Tibial artery (tissue), 4 donors: Measurements from ENCODE around the gene RUNX2.

ENCODE experiments used
- DNase-seq, 2 donors: peaks; one replicate each; pipeline ENCODE4 v3.0.0-alpha.2; 2019
- H3K27ac ChIP-seq, 2 donors: fragments of 200-600 bp; sonication (generic) in 1 of 2; 1 replicate in 1 of 2; 2 replicates in 1 of 2; pipeline ENCODE4 v1.5.1; 2018 to 2019; ENCODE audit warnings: mild to moderate bottlenecking in 1 of 2
- H3K27me3 ChIP-seq, 2 donors: fragments of 200-600 bp; sonication (generic) in 1 of 2; one replicate each; pipeline versions ENCODE4 v1.5.1 to v1.6.0; 2016 to 2019
- H3K36me3 ChIP-seq, 3 donors: fragments of 200-600 bp; sonication (generic) in 2 of 3; one replicate each; pipeline ENCODE4 v1.5.1; 2016 to 2019; ENCODE audit warnings: mild to moderate bottlenecking in 2 of 3
- H3K4me1 ChIP-seq, 4 donors: fragments of 200-600 bp; sonication (generic) in 2 of 4; 1 replicate in 3 of 4; 2 replicates in 1 of 4; pipeline ENCODE4 v1.5.1; 2016 to 2019
- H3K4me3 ChIP-seq, 2 donors: fragments of 200-600 bp; sonication (generic) in 1 of 2; 1 replicate in 1 of 2; 2 replicates in 1 of 2; pipeline ENCODE4 v1.5.1; 2018 to 2019; ENCODE audit warnings: mild to moderate bottlenecking in 2 of 2
- H3K9me3 ChIP-seq, 3 donors: fragments of 200-600 bp; sonication (generic) in 1 of 3; one replicate each; pipeline ENCODE4 v1.5.1; 2016 to 2019
- intact Hi-C: fragments of 100-400 bp; cut with DNase I; formaldehyde crosslinking; loops from one replicate; pipeline ENCODE4 v1.15.0; 2023; ENCODE audit warnings: low total_unique reads
- TF ChIP-seq, protein P1 (sequence below), 2 experiments: fragments of 200-600 bp in 1 of 2; fragments of 450-650 bp in 1 of 2; IDR thresholded peaks; one replicate each; pipeline ENCODE4 v1.5.1; 2017 to 2019; ENCODE audit warnings: antibody characterized with exemption in 2 of 2, mild to moderate bottlenecking in 1 of 2, moderate library complexity in 1 of 2

The RUNX2 gene

DNA sequence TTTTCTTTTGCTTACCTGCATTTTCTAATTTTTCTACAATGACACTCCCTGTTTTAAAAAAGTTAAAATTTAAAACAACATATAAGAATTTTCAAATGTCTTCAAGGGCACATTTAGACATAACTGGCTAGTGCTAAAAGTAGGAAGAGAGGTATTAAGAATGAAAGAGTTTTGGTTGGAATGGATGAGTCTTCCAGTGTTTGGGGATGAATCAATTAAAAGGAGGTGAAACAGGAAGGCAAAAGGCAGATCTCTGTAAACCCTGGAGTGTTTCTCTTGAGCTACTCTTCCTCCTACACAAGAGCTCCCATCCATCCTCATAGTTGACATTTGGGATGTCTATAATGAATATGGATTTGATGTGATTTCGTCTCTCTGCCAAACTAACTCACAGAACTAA is 288.1 kb downstream of the RUNX2 start:
- Histone ChIP-seq H3K4me1 (no peaks in the 10 kb centered on the region), H3K36me3 (no peaks in the 10 kb centered on the region), H3K4me3 (no peak overlapping the region), H3K9me3 (no peaks in the 10 kb centered on the region), H3K27me3 (peaks cover 0 to 9% of the 10 kb centered on the region in 2 donors), H3K27ac (no peak overlapping the region)
- no peak for DNase-seq
- intact Hi-C loops = no loop called here
- TF ChIP-seq, protein P1, sequence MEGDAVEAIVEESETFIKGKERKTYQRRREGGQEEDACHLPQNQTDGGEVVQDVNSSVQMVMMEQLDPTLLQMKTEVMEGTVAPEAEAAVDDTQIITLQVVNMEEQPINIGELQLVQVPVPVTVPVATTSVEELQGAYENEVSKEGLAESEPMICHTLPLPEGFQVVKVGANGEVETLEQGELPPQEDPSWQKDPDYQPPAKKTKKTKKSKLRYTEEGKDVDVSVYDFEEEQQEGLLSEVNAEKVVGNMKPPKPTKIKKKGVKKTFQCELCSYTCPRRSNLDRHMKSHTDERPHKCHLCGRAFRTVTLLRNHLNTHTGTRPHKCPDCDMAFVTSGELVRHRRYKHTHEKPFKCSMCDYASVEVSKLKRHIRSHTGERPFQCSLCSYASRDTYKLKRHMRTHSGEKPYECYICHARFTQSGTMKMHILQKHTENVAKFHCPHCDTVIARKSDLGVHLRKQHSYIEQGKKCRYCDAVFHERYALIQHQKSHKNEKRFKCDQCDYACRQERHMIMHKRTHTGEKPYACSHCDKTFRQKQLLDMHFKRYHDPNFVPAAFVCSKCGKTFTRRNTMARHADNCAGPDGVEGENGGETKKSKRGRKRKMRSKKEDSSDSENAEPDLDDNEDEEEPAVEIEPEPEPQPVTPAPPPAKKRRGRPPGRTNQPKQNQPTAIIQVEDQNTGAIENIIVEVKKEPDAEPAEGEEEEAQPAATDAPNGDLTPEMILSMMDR (IDR thresholded peaks at IDR 0.05) = no peak

- DNase-seq = no peak
- H3K27ac ChIP-seq = no peak overlapping the region
- H3K4me1 ChIP-seq = no peaks in the 10 kb centered on the region
- peaks cover 0 to 9% of the 10 kb centered on the region in 2 donors for H3K27me3 ChIP-seq
- no peak overlapping the region for H3K4me3 ChIP-seq
- TF ChIP-seq, protein P1 (IDR thresholded peaks at IDR 0.05) = no peak
- intact Hi-C loops = no loop called here
- no peaks in the 10 kb centered on the region for H3K36me3 ChIP-seq
- no peaks in the 10 kb centered on the region for H3K9me3 ChIP-seq
These were observed 289.3 kb downstream of the RUNX2 start for GRCh38 chr6:45617441-45617840.

DNA sequence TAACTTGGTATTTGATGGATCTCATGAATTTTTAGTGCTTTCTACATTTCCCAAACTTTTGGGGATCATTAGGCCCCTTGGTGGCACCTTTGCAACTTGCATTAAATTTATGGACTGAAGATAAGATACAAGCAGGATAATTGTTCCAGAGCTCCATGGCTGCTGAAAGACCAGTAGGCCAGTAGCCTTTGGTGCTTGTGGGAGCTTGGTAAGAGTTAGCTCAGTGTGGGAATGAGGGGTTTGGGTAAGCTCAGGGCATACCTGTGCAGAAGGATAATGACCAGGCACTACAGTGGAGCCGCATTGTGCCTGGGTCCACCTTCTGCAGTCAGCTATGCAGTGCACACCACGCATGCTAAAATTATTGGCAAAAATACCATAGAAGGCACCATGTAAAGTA is 290.1 kb downstream of the RUNX2 start:
- TF ChIP-seq, protein P1 (IDR thresholded peaks at IDR 0.05) = no peak
- DNase-seq = no peak
- no peak overlapping the region for H3K27ac ChIP-seq
- H3K27me3 ChIP-seq = peaks cover 0 to 9% of the 10 kb centered on the region in 2 donors
- H3K4me1 ChIP-seq = no peaks in the 10 kb centered on the region
- intact Hi-C loops = no loop called here
- no peaks in the 10 kb centered on the region for H3K36me3 ChIP-seq
- H3K9me3 ChIP-seq = no peaks in the 10 kb centered on the region
- no peak overlapping the region for H3K4me3 ChIP-seq

DNA sequence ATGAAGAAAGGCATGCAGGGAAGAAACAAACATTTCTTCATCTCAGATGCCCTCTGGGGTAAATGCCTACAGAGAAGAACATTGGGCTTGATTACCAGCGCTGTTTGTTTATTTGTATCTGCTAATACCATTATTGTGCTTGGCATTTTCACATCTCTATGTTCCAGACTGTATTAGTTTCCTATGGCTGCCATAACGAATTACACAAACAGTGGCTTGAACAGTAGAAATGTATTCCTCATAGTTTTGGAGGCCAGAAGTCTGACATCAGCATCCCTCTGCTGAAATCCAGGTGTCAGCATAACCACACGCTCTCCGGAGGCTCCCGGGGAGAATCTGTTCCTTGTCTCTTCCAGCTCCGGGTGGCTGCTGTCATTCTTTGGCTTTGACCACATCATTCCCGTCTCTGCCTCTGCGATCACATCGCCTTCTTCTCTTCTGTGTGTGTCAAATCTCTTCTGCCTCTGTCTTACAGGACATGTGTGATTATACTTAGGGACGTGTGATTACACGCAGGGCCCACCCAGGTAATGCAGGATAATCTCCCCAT is 291.2 kb downstream of the RUNX2 start:
- intact Hi-C loops = no loop called here
- TF ChIP-seq, protein P1 (IDR thresholded peaks at IDR 0.05) = no peak
- Histone ChIP-seq H3K9me3 (no peaks in the 10 kb centered on the region), H3K27ac (no peak overlapping the region), H3K27me3 (peaks cover 0 to 9% of the 10 kb centered on the region in 2 donors), H3K4me3 (no peak overlapping the region), H3K4me1 (no peaks in the 10 kb centered on the region), H3K36me3 (no peaks in the 10 kb centered on the region)
- DNase-seq = no peak

DNA sequence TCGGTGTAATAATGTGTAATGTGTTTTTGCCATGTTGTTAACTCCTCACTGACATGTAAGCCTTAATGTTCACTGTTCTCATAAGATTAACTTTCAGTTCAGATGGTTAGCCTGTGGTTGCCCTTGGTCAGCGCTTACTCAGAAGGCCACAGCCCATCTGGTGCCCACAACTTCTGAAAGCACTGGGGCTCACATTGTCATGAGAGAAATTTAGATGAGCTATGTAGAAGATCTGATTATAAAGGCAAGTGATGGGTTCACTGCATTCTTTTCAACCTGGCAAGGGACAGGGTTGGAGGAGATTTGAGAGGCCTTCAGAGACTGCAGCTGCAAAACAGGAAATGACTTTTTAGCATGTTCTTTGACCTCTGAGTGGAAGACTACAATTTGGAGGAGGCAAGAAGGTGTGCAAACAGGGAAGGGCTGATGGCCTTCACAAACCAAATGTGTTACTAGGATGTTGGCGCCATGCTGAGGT is 291.9 kb downstream of the RUNX2 start:
- Histone ChIP-seq H3K27me3 (peaks cover 0 to 9% of the 10 kb centered on the region in 2 donors), H3K4me3 (no peak overlapping the region), H3K9me3 (no peaks in the 10 kb centered on the region), H3K36me3 (no peaks in the 10 kb centered on the region), H3K4me1 (no peaks in the 10 kb centered on the region), H3K27ac (no peak overlapping the region)
- intact Hi-C loops = no loop called here
- TF ChIP-seq, protein P1 (IDR thresholded peaks at IDR 0.05) = no peak
- DNase-seq = no peak

DNA sequence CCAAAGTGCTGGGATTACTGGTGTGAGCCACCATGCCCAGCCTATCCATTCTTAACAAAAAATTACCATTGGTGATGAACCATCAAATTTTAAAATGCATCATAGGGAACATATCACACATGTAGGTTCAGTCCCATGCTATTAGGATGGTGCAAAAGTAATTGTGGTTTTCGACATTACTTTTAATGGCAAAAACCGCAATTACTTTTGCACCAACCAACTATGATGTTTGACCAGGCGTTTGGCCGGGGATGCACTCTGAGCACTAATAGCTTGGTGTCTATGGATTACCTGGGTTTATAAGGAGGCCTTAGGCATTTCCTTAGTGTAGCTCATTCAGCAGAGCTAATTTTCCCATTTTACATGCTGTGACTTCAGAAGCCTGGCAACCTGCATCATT is 296.1 kb downstream of the RUNX2 start:
- TF ChIP-seq, protein P1 (IDR thresholded peaks at IDR 0.05) = no peak
- DNase-seq = no peak
- Histone ChIP-seq H3K36me3 (no peaks in the 10 kb centered on the region), H3K27me3 (no peaks in the 10 kb centered on the region), H3K4me1 (no peaks in the 10 kb centered on the region), H3K27ac (no peak overlapping the region), H3K4me3 (no peak overlapping the region), H3K9me3 (no peaks in the 10 kb centered on the region)
- intact Hi-C loops = no loop called here
